Measurements from ENCODE around the gene HEATR1. TPM values are rescaled to one million over a fixed set of nuclear protein-coding genes. Genes with fewer than 3 reads are reported as not detected.

Gene HEATR1
- total RNA-seq: 12.5 and 19.5 TPM in 2 replicates

GRCh38 chr1:236603991-236604904 is at the start of gene HEATR1:
TSS of gene HEATR1 (minus strand) at chr1:236604516. CDS start at chr1:236604095, 421 bp downstream.

GRCh38 chr1:236523704-236524141 is 80.6 kb downstream of the HEATR1 start, which contains the start of gene LGALS8:
TSS of gene LGALS8 (plus strand) at chr1:236523982. CDS start at chr1:236526071, 2,089 bp downstream.

Other genes starting within 250 kb of the HEATR1 start
- 6.8 and 13.3 TPM in 2 replicates for gene EDARADD, start 210.2 kb downstream of the HEATR1 start, total RNA-seq
- gene LGALS8, start 80.5 kb downstream of the HEATR1 start, total RNA-seq: 43.5 and 45.2 TPM in 2 replicates
- gene ACTN2, start 82.0 kb upstream of the HEATR1 start, total RNA-seq: not detected in 2 replicates
- gene MTR, start 190.8 kb upstream of the HEATR1 start, total RNA-seq: 9.2 and 11.0 TPM in 2 replicates

All from airway epithelial cell (primary cell).